ENCODE data around the gene LRMDA.

Gene LRMDA

DNA sequence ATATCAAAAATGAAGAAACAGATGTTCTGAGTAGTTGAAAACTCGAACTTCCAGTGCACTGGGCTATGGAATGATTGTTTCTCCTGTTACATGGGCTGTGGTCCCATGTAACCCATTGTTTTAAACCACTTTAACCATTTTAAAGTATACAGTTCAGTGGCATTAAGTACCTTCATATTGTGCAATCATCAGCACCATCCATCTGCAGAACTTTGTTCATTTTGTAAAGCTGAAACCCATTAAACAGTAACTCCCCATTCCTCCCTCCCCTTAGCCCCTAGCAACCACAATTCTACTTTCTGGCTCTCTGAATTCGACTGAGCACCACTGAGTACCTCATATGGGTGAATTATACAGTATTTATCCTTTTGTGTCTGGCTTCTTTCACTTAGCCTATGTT, 217.4 kb downstream of the LRMDA start:
- DNase-seq: no peak

DNA sequence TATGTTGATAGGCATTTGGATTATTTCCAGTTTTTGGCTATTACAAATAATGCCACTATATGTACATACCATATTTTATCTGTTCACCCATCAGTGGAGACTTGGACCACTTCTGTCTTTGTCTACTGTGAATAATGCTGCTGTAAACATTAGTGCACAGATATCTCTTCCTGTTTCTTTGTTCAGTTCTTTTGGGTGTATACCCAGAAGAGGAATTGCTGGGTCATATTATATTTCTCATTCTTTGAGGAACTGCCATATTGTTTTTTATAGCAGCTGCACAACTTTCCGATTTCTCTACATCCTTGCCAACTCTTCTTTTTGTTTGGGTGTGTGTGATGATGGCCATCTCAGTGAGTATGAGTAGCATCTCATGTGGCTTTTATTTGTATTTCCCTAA, 218.0 kb downstream of the LRMDA start:
- no peak for DNase-seq

DNA sequence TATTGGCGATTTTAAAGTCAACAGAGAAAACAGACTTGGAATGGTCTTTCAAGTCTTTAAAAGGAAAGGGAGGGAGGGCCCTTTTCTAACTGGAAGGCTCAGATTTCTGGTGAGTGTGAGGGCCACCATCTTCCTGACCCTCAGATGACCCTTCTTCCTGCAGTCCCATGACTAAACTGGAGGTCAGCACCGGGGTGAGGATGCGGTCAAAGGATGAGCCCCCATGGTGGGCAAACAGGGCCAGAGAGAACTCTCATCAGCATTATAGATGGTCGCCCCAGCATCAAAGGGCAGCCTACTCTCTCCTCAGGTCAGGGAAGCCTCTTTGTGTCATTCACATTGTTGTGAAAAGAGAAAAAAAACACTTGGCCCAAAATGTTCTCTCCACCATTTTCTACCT, 219.2 kb downstream of the LRMDA start:
- no peak for DNase-seq

DNA sequence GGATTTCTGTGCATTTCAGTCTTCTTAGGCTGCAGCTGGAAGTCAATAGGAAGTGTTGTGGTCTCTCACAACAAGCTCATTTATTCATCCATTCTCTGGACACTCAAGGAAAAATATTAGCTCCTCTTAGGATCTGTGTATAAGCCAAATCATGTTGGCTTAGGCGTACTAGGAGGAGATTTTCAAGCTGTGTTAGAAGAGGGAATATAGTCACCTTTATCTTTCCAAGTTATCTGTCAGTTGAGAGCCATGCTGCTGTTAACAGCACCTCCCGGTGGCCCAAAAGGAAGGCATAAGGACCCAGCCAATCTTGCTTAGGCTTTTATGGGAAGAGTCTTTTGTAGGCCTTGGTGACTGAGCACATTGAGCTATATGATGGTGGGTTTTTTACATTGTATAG, 220.0 kb downstream of the LRMDA start:
- DNase-seq: no peak

DNA sequence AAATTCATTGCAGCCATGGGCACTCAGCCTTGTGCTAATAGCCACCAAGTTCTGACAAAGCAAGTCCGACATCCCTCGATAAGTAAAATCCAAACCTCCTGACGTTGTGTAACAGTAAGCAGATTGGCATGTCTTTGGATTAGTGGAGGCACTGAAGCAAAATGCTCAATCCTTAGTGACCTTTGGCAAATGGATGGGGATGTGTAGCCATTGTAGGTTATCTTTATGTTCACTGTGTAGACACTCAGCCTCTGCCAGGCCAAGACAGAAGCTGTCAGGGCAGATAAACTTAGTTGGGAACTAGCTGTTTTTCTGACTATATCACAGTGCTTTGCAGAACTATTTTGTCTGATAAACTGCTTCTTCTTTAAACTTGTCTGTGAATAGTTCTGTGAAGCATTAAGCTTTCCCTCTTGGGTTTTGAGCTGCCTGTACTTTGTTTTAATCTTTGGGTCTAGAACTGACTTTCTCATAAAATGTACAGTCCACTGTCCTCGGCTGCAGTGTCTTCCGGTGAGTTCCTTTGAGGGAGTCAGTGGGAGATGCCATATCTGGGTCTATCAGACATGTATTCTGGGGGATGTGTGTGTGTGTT, 220.8 kb downstream of the LRMDA start:
- DNase-seq: no peak

DNA sequence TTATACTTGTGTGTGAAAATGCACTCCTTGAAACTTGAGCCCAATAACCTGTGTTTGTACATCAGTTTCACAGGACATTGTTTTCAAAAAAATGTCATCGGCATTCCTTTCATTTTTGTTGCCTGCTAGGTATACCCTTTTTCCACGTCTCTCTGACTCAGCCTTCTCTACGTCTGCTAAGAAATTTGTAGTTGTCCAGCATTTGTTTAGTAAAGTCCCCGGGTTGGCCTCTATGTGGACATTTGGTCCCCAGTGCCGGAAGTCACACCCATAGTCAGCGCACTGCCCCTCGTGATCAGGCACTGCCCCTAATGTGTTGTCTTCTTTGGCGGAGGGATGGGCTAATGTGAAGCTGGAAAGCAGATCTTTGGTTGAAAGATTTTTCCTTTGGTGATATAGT, 222.3 kb downstream of the LRMDA start:
- no peak for DNase-seq

DNA sequence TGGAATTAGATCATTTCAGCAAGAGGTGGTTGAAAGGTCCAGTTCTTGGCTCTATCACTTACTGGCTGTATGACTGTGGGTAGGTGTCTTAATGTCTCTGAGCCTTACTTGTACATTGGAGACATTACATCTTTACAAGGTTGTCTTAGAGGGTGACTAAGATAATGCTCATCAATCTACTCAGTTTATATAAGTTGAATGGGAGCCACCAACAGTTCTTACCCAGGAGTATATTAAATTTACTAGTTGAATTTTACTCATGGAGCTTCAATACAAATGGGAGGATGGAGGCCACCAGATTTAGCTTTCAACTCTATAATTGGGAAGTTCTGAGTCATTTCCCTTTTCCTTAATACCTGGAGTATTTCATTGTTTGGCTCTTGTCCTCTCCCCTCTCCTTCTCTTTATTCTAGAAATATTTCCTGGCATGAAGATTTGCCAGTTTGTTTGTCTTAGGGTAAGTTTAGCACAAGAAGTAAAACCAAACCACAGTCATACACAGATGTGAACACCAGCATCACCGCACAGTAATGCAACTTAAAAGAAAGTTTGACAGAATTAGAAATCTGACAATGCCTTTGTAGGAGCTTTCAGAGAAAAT, 222.8 kb downstream of the LRMDA start:
- DNase-seq: no peak

DNA sequence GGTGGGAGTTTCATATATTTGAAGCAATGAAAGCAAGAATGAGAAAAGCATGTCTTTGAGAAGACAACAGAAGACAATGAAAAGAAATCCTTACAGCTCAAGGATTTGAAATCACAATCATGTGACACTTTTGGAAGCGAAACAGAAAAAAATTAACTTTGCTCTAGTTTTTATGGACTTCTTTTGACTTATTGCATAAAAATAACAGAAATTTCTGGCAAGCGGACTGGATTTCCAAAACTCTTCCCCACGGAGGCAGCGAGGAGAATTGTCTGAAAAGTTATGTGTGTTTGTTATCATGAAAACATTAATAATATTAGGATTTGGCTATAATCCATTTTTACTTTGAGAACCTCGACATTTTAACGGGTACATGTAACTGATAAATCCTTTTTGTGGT, 223.3 kb downstream of the LRMDA start:
- no peak for DNase-seq

DNA sequence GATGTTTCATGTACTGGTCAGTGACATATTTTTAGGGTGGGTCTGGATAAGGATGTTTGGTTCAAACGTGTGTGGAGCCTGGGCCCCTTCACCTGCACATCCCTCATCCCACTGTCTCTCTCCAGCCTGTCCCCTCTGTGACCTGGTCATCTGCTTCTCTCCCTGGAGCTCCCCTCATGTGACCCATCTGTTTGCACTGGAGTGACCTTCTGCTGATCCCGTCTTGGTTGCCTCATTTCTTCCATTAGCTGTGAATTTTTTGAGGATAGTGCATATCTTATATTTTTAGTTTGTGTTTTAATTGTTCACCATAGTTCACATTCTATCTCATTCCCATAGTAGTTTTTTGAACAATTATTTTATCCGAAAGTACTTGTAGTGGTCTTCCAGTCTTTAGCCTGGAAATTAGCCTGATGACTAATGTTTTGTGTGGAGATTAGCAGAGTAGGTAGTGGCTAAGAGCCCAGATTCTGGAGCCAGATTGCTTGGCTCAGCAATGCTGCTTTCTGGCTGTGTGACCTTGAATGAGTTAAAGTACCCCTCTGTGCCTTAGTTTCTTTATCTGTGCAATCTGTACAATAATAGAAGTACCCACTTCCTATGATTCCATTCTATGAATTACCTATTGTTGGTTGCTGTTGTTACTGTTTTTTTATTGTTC, 224.5 kb downstream of the LRMDA start:
- DNase-seq: no peak

DNA sequence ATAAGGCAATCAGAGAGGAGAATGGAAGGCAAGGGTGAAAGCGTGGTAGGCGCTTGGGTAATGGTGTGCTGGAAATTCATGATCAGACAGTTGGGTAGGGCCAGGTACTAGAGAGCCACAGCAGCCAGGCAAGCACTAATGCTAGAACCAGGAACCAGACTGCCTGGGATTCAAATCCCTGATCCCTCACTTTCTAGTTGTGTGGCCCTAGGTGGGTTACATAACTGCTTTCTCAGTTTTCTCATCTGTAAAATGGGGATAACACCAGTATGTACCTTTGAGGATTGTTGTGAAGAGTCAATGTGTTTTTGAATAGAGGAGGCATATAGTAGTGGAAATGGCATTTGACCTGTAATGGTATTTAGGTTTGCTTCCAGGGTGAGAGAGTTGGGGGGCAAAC, 225.9 kb downstream of the LRMDA start:
- no peak for DNase-seq

DNA sequence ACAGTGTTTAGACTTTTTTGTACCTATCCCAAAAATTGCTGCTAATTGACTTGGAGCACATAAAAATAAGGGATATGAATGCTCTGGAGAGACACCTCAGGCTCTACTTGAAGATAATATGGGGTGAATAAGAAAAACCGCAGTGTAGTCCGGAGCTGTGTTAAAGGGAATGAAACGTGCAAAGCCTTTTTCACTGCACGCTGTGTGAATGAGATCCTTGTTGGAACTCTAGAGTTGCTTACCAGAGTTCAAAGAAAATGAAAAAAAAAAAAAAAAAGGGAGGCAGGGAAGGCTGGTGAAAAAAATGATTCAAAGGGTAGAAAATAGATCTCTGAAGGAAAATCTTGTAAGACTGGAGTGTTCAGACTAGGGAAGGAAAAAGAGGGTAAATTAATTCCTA, 226.6 kb downstream of the LRMDA start:
- DNase-seq: no peak

DNA sequence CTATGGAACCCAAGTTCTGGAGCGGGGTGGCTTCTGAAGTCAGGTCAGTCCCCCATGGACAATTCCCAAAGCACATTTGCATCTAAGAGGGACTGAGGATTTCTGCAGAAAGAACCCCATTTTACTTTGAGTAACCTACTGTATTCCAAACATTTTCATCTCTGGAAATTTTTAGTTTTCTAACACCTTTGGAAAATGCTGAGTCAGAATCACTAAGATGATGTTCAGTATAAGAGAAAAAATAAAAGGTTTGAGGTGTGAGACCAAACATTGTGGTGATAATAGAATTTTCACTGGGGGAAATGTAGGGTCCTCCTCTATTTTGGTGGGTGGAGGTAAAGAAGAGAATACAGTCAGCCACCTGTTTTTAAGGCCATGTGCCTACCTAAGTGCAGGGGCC, 227.1 kb downstream of the LRMDA start:
- no peak for DNase-seq

DNA sequence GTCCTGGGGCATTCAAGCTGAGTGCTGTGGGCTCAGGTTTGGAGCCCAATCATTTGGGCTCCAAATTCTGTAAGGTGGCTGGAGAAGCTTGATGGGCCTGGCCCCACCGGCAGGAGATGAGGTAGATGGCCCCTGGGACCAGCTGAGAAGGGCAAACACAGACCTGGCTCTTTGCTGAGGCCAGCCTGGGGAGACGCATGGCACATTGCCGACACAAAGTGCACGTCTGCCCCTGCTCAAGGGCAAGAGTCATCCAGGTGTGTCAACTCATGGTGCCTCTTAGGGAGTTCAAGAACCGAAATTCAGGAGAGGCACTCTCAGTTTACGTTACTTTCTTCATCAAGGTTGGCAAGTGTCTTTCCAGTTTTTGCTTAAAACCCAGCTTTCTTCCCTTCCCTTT, 227.5 kb downstream of the LRMDA start:
- DNase-seq: no peak

DNA sequence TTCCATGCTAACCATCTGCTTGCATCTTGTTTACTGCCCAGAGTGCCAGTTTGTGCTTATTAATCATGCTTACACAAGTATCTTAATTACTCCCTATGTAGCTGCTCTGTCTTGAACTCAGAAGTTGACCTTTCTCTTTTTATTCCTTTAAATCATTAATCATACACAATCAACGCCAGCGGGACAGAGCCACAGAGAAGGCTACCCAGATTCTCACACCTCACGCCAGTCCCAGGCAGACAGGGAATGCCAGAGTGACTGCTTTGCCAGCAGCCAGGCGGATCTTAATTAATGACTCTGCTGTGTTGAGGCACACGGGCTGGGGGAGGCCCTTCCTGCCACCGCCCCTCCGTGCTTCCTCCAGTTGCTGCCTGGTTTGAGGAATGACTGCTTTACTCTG, 229.4 kb downstream of the LRMDA start:
- DNase-seq: no peak

DNA sequence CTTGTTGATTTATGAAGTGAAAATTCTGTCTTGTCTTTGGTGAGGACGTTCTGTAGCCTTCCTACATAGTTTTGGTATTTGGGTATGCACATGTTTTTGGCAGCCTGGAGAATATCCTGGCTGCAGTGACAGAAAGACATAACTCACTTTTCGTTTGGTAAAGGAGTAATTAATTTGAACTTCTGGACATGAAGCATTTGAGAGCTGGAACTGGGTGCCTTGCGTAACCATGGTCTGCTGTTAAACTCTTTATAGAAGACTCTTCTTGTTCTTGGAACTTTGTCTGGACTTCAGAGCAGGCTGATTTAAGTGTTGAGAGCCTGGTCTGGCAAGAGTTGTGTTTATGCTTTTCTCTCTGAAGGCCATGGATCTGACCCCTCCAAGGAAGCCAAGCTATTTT, 231.3 kb downstream of the LRMDA start:
- no peak for DNase-seq

DNA sequence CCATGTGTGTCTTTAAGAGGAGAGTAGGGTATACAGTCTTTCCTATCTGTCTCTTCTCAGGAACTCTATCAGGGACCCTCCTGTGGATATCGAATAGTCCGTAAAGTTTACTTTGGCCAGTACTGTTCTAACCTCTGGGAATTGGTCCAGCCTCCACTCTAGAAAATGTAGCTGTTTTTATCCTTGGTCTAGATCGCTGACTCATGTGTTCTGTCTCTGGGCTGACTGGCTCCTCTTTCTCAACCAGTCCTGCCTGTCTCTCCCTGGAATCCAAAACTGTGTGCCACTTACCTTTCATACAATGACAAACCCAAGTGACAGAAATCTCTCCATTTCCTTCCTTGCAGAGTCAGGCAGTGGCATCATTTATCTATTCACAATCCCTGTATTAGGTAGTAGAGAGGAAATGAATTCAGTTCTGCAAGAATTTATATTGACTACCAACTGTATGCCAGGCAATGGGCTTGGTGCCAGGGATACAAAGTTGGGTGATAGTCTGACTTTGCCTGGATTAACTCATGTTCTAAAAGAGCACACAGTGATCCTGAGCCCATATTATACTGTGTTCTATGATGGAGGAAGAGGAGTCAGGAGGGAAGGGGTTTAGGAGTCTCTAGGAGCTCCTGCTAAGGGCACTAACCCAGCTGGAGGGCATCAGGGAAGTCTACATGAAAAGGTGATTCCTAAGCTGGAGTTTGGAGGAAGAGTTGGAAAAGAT, 232.7 kb downstream of the LRMDA start:
- DNase-seq: no peak

DNA sequence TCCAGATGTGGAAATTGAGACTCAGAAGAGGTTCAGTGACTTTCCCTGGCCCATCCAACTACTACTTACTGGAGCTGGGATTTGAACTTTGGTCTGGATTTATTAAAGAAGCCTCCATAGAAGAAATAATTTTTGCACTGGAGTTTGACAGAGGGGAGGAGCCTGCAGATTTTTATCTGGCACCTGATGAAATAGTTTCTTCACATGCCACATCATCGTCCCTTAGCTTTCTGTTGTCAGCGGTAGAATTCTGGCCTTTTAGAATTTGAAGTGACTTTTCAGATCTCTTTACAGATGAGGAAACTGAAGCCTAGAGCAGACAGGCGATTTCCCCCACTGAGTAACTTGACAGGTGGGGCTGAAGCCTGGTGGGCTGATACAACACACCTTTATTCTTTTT, 233.5 kb downstream of the LRMDA start:
- DNase-seq: no peak

DNA sequence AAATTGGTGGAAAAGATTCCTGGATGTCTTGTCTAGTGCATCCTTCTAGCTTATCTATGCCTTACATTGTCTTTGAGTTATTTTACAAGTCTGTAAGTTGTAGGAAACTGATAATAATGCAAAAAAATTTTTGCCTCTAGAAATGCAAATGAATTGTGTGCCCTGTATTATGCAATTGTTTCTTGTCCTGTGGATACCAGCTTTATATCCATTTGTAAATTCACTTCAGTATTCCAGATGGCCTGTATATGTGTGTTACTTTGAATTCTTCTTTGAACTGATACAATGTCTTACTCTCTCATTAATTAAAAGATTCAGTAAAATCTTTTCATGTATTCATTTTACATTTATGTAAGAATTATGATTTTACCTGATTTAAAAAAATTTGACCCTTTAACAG, 234.3 kb downstream of the LRMDA start:
- DNase-seq: no peak

DNA sequence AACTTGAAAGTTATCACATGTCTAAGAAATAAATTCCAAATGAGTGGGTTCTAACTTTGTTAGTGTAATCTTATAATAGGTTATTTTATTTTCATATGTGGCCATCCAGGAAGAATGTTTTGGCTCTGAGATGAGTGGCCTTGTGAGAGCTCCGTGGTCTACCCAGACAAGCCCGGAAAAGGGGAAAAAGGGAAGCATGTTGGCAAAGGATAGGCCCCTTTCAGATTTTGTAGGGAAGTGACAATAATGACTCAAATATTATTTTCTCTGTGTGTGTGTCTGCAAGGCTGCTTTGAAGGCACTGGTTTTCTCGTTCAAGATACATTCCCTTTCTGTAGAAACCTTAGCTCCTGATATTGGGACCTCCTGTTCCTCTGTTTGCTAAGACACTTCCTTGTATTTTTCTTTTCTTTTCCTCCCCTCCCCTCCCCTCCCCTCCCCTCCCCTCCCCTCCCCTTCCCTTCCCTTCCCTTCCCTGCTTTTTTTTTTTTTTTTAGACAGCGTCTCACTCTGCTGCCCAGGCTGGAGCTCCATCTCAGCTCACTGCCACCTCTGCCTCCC, 240.8 kb downstream of the LRMDA start:
- no peak for DNase-seq

DNA sequence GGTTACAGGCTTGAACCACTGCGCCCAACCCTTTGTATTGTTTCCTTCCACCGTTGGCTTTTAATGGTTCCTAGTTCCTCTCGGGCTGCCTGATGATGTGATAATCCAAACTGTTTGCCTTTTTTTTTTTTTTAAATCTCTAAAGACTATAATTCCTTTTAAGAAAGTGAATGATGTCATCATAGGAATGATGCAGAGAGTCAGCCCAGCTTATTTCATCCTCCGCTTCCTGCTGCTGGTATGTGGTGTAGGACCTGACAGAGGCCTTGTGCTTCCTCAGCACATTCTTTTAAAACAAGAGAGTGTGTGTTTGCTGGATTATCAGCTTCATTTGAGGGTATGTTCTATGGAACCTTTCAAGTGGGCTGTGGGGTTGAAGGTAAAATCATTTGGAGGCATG, 241.4 kb downstream of the LRMDA start:
- no peak for DNase-seq

DNA sequence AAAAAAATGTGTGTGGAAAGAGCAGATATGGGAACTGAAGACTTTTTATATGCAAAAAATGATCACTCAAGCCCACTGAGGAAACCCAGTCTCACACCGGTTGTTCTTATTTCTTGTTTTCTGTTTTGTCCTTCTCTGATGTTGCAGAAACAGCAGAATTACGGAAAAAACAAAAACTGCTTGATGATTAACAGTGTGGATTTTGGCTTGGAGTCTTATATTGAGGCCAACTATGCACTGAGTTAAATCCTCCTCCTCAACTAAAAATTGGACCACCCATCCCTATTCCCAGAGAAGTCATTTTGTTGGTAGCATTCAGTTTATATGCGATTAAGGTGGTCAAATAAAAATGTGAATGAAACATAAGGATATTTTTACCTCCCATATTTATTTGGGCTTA, 246.1 kb downstream of the LRMDA start:
- DNase-seq: no peak

DNA sequence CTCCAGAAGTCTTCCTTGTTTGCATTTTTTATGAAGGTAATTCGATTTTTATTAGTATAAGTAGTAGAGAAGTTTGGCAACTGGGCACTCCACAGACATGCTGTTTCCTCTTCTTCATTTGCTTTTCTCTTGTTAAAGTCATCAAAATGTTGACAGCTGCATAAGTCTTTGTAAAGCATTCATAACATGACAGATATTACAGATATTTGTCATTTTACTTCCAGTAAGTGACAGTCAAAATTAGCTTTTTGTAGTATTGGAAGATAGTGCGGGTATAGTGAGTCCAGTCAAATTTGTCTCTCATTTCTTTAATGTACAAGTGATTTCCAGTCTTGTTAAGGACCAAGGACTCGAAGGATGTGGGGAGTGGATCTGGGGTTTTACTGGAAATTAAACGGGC, 247.1 kb downstream of the LRMDA start:
- no peak for DNase-seq

DNA sequence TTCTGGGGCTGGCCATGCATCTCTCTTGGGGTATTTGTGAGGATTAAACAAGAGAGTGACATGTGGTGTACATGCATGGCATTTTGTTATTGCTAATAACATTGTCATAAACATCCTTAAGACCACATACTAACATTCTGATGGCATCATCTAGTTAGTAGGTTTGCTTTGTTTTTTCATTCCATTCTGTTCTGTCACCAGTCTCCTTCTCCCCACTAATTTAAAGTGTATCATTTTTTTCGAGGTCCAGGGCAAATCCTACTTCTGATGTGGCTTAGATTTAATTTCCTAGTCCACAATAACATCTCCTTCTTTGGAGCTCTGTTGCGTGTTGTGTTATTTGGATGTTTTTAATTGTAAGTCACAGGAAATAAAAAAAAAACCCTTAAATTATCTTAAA, 248.1 kb downstream of the LRMDA start:
- no peak for DNase-seq

DNA sequence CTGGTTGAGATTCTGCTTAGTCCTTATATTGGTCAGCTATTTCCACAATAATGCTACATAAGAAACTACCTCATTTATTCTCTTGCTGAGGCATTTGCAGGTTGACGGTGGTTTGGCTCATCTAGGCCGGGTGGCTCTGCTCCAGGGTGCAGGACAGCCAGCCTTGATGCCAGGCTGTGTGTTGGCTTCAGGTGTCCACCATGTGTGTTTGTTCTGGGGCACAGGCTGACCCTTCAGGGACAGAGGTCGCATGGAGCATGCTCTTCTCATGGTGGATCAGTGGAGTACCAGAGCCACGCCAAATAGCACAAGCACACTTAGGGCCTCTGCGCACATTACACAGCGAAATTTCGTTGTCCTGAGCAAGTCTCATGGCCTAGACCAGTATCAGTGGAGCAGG, 249.9 kb downstream of the LRMDA start:
- no peak for DNase-seq

All from NCI-H2029 treated with DMSO at 0.1 percent for 48 hours (cell line).